SU-DHL-6 (cell line): ENCODE data around the gene CLP1.

Source experiments
- EZH2phosphoT487 ChIP-seq: fragments of 200-600 bp; sonication (generic), shearing (Covaris generic); conservative IDR thresholded peaks from 2 replicates; pipeline ENCODE4 v1.6.1; 2018; ENCODE audit warnings: mild to moderate bottlenecking, antibody characterized with exemption, low read length, moderate library complexity, mixed read lengths
- TF ChIP-seq, protein P1 (sequence below): fragments of 200-600 bp; sonication (generic); IDR thresholded peaks from one replicate; pipeline ENCODE4 v1.5.1; 2017; ENCODE audit warnings: antibody characterized with exemption, mild to moderate bottlenecking, low read length, moderate library complexity; ENCODE audit not compliant: insufficient read depth, poor library complexity, severe bottlenecking

DNA sequence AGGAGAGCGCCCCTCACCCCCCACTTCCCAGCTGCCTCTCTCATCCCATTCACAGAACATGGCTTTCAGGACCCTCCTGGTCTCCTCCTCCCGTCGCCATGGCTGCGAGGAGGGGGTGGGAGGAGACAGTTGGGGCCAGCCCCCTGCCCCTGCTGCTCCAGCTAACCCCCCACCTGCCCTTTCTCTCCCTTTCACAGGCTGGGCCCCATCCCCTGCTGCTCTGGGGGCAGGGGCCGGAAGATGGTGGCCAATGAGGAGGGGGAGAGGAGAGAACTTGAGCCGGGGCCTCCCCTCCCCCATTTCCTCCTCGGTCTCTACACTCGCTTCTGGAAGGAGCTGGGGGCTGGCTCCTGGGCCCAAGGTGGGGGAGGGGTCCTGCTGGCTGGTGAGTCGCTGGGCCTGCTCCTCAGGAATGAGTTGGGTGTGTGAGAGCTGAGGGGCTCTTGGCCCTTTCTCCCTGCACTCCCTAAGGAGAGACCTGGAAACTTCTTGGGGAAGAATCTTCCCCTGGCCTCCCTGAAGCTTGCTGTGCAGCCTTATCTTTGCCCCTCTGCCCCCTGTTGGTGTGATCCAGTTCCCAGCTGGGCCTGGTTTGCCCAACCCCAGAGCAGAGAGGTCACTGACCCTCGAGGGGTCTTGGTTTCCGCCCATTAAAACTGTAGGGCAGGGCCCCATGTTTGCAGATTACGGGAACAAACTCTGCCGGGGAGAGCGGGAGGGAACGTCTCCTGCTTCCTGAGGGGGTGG, 18.1 kb upstream of the CLP1 start:
- TF ChIP-seq, protein P1, sequence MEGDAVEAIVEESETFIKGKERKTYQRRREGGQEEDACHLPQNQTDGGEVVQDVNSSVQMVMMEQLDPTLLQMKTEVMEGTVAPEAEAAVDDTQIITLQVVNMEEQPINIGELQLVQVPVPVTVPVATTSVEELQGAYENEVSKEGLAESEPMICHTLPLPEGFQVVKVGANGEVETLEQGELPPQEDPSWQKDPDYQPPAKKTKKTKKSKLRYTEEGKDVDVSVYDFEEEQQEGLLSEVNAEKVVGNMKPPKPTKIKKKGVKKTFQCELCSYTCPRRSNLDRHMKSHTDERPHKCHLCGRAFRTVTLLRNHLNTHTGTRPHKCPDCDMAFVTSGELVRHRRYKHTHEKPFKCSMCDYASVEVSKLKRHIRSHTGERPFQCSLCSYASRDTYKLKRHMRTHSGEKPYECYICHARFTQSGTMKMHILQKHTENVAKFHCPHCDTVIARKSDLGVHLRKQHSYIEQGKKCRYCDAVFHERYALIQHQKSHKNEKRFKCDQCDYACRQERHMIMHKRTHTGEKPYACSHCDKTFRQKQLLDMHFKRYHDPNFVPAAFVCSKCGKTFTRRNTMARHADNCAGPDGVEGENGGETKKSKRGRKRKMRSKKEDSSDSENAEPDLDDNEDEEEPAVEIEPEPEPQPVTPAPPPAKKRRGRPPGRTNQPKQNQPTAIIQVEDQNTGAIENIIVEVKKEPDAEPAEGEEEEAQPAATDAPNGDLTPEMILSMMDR, result no peak
- no peak for TF ChIP-seq EZH2phosphoT487
